CD4-positive, alpha-beta T cell treated with Interleukin-6 at 100 ng/mL for 8 hours (primary cell): Measurements from ENCODE around the gene NABP1.
A peak's percentile ranks its signal among the peaks of the same experiment; 100 is the strongest.
"Not testable (repeated sequence)": the region's sequence is repeated elsewhere in the genome, so short reads cannot be mapped to it uniquely, and the experiment has no call there.

Experiments used
- DNase-seq: peaks from one replicate; pipeline ENCODE4 v3.0.0-alpha.2; 2020; ENCODE audit warnings: mixed read lengths, low spot score

Gene NABP1, protein sequence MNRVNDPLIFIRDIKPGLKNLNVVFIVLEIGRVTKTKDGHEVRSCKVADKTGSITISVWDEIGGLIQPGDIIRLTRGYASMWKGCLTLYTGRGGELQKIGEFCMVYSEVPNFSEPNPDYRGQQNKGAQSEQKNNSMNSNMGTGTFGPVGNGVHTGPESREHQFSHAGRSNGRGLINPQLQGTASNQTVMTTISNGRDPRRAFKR

DNA sequence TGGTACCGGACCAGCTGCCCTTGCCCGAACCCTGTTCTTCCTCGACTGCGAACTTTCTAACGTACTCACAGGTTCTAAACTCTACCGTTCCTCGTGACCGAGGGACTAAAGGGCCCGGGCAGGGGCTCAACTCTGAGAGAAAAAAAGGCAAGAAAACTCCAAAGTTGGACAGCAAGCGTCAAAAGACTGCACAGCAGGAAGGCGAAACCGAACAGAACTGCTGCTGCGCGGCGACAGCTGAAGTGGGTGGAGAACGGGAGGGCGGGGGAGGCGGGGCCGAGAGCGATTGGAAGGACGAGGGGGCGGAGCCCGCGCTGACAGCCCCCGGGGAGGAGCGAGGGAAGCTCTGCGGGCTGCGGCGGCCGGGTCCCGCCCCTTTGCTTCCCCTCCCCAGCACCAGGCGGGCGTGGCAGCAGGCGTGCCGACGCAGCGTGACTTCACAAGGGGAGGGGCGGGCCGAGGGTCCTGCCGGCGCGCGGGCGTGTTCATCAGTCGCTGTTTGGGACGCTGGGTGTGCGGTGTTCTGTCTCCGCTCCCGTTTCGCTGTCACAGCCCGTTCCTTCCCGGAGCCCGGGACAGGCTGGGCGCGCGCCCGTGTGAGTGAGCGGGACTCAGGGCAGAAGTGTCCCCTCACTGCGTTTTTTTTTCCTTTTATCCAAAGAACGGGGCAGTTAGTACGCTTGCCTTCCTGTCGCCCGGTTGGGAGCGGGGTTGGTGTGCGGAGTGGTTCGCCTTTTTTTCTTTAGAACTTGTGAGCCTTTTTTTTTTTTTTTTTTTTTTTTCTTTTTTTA is at the start of gene NABP1:
Gene NABP1 (plus strand): TSS at position 491 of the 791 bp plus-strand sequence. CDS start 479 bp downstream, outside the sequence.
- peak; percentile 99 for DNase-seq

DNA sequence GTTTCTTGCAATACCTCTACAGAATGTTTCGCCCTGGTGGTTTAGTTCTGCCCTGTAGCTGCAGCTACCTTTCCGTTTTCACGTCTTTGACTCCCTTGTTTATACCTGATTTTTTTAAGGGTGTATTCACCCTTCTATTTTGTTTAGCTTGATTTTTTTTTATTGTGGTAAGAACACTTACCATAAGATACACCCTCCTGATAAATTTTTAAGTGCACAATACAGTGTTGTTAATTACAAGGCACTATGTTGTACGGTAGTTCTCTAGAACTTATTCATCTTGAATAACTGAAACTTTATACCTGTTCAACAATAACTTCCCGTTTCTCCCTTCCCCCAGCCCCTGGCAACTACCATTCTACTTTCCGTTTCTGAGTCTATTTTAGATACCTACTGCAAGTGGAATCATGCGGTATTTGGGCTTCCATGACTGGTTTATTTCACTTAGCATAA is 48.9 kb upstream of the NABP1 start:
- DNase-seq = peak; percentile 14

DNA sequence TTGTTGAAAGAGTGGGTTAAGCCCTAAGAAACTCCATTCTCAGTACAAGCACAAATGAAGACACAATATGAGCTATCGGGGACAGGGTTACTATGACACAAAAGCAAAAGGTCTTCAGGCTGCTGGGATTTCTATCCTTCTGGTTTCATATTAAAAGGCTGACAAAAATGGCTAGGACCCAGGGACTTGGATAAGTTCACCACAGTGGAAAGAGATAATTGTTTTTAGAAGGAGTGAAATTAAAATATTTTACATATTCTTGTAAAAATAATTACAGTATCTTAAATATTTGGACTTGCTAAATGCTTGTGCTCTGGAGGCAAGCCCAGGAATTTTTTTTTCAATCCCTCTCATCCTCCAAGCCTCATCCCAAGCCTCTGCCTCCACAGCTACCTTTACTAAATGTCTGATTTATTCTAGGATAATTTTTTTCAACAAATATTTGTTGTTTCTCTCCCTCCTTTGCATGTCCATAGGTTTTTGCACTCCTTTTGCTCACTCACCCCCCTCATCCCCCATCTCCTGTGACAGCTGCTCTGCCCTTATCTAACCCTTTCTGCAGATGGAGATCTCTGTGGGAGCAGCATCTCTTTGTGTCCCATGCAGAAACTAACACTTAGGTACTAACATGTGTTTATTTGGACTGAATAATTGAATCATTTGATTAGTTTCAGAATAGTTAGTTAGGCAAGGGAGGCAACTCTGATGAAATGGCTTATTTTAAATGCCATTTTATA is 47.8 kb upstream of the NABP1 start:
- no peak for DNase-seq

DNA sequence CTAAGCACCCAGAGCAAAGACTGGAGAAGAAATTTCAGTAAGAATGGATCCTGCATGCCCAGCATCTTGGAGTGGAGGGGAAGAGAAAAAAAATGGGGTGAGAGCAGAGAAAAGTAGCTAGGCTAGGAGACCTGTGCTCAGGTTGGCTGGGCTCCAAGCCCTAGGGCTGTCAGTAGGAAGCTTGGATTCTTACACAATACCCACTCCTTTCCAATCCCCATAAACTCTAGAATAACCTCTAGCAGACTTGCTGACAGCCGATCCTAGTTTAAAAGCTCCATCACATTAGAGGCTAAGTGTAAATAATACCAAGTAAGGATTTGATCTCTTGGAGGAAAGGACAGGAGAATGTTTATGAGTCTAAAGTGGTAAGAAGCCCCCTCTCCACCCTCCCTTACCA is 46.2 kb upstream of the NABP1 start:
- DNase-seq = no peak

DNA sequence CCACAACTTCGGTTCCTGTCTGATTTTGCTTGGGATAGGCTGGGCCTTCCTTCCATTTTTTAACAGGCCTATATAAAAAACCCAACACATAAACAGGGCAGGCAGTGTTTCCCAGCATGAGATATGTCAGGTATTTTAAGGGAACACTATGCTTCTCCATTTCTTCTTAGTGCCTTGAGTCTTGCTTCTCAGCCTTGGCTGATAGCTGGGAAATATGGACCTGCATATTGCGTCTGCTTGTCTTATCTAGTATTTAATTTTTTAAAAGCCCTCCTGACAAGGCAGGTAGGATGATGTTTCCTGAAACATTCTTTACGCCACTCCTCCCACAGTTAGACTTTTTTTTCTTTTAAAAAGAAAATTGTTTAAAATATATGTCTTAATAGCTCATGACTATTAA is 45.5 kb upstream of the NABP1 start:
- no peak for DNase-seq

DNA sequence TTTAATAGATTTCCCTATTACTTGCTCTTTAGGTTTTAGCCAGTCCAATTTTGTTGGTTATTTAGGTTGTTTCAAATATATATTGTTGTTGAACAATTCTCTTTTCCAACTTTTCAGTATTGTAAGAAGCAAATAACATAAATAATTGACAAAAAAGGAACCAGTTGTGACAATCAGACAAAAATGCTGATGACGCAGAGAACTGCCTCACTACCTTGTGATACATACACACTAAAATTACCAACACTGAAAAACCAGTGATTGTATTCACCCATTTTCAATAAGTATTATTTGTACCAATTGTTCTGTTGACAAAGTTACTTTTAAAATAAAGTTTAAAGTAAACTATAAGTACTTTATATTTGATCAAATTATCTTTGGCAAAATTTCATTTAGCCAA is 43.1 kb upstream of the NABP1 start:
- no peak for DNase-seq

DNA sequence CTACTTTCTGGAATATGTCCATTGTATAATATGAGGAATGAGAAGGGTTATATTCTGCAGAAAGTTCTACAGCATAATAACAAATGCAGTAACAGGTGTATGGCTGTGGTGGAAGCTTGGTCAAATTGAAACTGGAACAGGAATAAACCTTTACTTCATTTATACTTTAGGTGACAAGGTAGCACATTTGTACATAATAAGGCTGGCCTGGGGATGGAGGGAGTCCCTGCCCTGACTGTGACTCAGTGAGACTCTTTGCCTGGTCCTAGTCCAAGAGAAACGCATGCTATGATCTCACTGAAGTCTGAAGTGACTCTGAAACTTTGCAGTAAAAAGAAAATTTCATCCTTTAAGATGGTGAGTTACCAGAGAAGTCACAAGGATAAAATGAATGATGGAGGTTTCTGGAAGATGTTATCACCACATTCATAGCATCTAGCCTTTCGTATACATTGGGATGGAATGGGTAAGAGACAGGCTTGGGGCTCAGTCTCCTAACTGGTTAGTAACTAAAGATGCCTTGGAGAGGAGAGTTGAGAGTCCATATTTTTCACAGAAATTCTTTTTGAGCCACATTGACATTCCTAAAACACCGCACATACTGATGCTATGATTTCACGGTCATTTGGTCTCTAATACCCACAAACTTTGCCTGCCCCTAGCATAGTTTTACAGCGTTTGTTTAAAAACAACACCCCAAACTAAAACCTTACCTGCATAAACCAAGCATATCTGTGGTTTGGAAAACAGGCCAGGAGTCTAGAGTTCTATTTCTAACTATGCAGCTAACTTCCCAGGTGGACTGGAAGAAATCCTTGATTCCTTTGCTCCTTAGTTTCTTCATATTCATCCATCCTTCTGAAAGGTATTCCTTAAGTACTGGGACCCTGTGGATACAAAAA is 42.4 kb upstream of the NABP1 start:
- DNase-seq = no peak

DNA sequence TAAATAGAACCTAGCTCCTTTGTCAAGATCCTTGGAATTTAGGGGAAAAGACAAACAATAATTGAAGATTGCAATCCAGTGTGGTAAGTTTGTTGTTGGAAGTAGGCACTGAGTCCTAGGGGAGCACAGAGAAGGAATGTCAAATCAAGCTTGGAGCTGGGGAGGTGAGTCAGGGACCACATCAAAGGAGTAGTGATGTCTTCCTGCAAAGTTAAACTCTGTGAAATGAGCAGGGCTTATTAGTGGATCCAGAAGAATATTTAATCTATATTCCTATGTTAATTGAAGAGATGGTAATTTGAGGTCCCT is 41.7 kb upstream of the NABP1 start:
- no peak for DNase-seq

DNA sequence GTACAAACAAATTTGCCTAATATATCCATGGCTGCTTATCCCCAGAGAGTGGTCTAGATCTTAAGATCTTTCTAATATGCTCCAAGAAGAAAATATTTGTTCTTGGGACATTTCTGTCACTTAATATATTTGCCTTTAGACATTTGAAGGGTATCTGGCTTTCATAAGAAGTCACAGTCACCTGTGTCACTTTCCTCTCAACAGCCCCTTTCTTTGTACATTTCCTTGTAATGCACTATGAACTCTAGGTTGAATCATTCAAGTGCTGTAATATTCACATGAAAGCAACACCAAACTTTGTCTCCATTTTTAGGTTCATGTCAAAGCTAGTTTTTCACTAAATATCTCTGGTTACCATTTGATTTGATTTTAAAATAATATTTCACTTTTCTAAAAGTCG is 41.4 kb upstream of the NABP1 start:
- DNase-seq = no peak

DNA sequence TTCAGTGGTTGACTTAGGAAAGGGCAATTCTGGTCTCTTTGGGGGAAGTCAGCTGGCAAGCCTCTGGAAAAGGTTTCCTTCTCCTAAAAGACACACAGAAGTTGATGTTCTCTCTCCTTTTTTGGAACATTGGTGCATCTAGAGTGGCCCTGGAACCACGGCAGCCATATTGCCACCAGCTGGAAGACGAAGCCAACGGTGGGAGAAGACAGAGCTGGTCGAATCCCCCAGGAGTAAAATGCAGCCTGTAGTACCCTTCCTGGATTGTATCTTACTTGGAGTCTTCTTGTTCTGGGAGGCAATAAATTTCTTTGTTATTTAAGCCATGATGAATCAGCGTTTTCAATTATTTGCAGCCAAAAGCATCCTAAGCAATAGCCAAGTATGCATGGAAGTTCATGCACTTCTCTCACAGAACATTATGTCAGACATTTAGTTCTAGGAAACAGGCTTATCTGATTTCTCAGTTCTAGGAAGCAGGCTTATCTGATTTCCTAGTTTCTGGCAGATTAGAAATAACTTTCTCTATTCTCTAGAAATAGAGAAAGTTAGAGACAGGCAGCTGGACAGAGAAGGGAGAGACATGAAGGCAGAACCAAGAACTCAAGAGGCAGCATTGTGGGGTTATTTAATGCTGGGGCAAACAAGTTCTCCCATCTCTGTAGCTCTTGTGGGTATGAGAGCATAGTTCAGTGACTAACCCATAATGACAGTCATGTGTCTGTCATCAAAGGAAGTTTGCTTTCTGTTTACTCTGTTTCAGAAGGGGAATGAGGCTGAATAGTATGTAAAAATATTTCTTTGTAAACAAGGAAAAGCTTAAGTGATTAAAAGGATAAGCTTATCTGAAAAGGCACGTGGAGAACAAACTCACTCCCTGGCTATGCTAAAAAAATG is 40.5 kb upstream of the NABP1 start:
- peak; percentile 50 for DNase-seq

DNA sequence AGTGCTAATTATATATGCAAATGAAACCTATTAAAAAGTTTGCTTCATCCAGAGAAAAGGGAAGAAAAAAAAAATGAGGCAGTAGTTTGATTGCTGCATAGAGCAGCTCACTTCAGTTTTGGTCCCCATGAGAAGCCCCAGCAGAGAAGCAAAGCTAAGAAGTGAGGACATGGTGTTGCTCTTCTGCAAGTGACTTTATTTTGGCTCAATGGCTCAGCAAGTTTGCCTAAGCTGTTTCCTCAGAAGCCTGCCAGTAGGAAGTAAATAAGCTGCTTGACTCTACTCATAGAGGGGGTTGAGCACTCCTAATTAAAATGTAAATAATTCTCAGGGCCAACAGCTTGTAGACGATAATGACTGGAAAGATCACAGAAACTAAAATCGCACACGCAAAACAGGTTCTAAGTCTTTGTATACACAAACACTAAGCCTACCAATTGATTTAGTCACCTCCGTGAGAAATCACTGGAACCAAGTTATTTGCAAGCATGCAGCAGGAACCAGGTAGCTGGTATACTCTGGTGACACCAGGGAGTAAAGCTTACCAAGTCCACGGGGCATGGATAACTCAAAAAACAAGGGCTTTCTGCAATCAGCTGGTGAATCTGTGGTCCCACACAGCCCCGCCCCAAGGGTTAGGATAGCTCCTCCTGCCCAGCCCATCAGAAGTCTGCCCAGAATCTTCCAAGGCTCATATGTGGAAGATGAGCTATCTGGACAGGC is 39.7 kb upstream of the NABP1 start:
- peak; percentile 4 for DNase-seq

DNA sequence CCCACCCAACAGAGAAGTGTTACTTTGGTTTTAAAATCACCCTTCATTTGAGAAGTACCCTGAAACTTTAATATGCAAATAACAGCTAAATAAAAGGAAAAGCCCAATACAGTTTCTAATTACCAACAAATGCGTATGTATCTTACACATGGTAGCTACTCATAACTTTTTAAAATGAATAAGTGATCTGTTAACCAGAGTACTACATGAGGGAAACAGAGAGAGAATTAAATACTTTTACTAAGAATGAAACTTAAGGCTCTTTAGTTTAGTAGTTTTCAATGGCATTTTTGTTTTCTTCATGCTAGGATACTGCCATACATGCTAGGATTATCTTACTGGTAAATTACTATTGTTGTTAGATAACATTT is 39.1 kb upstream of the NABP1 start:
- no peak for DNase-seq

DNA sequence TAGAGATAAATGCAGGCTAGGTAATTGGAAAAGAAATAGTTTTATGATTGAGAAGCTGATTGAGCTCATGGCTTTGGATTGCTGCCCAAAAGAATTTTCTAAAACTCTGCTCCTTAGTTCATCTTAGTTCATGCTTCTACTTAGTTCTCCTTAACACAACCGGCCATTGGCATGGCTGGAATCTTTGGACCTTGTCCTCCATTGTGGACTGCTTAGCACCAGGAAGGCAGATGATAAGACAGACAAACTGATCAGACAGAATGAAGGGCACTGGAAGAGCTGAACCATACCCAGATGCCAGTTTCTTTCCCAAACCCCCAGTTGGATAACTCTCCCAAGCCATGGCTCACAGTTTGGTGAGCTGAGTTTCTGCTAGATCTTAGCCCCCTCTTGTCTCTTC is 36.3 kb upstream of the NABP1 start:
- no peak for DNase-seq

DNA sequence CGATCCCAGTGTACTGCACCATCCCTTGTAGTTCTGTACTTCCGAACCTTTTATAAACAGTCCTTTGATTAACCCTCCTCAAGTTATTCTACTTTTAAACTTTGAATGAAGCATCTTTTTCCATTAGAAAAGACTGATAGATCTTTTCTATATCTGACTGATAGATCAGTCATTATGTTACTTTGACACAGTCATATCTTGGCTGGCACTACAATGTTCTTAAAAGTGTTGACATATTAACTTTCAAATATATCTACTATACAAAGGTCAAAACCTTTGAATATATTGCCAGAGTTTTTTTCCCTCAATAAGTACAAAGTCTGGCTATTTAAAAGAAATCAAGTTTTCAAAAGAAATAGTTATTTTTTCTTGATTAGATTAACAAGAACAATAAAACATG is 35.4 kb upstream of the NABP1 start:
- DNase-seq = no peak

DNA sequence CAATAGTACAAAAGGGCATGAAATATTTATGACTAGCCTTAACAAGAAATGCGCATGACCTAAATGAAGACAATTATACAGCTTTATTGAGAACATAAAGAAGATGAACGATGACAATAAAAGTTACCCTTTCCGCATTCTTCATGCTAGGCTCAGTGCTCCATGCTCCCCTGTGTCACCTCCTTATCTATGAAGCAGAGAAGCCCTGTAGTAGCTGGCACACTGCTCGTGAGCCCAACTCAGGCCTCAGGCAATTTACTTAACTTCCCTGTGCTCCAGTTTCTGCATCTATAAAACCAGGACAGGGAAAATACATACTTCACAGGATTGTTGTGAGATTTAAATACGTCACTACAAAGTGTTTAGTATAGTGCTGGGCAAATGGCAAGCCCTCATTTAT is 34.5 kb upstream of the NABP1 start:
- no peak for DNase-seq

DNA sequence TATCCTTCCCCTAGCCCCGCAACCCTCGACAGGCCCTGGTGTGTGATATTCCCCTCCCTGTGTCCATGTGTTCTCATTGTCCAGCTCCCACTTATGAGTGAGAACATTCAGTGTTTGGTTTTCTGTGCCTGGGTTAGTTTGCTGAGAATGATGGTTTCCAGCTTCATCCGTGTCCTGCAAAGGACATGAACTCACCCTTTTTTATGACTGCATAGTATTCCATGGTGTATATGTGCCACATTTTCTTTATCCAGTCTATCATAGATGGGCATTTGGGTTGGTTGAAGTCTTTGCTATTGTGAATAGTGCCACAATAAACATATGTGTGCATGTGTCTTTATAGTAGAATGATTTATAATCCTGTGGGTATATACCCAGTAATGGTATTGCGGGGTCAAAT is 33.3 kb upstream of the NABP1 start:
- not testable (repeated sequence) for DNase-seq

DNA sequence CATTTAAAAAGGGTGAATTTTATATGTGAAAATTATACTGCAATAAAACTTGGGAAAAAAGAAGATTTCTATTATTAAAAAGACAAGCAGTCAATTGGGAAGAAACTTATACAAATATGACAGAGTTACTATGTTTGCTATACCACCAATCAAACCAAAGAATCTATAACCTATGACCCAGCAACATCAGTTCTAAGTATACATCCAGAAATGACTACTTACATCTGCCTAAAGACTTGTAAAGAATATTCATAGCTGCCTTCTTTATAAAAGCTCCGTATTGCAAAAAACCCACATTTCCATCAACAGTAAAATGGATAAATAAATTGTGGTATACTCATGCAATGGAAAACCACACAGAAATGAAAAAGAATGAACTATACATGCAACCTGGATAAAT is 32.9 kb upstream of the NABP1 start:
- no peak for DNase-seq

DNA sequence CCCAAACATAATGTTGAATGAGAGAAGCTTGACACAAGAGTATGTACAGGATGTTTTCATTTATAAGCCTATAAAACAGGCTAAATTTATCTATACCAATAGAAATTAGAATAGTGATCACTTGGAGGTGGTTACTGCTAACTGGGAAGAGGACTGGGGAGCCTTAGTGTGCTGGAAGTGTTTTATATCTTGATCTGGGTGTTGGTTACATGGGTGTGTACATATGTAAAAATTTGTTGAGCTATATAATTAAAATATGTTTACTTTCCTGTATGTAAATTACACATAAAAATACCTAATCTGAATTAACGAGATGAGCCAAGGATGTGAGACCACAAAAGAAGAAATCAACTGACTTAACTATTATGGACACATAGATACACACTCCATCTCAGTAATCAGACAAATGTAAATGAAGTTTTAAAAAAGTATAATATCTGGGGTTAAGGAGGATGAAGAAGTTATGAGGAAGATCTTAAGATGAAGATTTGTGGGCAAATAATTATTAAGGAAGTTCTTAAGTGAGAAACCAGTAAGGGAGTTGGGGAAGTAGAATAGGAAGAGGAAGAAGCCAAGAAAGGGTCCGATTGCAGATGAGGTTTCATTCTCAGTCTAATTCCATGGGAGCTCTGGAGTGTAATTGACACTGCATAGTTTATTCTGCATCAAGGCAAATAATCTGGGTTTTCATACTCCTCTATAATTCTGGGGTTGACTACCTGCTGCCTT is 32.3 kb upstream of the NABP1 start:
- no peak for DNase-seq

DNA sequence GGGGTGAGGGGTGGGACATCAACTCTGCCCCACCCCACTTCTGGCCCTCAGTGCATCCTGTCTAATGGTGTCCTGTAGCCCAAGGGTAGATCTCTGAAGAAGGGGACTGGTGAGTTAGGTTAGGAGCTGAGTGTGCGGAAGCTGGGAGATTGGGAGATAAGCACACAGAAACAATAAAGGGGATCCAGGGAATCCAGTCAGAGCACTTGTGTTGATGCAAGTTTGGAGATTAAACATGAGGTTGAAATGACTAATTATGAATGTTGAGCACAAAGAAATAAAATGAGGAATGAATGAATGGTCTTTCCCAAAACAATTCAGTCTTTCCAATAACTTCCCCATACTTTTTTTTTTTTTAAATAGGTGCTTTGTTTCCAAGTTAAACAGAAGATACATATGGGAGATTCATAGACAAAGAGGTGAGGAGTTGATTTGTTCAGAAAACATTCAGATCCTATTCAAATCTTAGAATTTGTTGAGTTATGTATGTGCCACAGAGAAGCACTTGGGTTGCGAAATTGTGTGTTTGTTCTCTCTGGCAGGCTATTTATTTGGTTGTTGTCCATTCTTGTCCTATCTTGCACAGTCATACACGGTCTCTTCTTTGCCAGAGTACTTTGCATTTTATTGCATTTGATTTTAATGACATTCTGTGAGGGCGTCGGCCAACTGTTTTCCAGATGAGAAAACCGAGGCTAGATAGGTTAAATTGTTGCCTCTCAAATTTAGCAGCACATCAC is 31.6 kb upstream of the NABP1 start:
- no peak for DNase-seq
